GM19438 (cell line): ENCODE data around the gene ZBTB1.
A peak's percentile ranks its signal among the peaks of the same experiment; 100 is the strongest.

Source experiments
- ATAC-seq: cut with Tn5 transposase; IDR thresholded peaks from one replicate; pipeline ENCODE4 v1.9.1; 2021; ENCODE audit warnings: low read depth; ENCODE audit not compliant: unreplicated experiment

ZBTB1 gene, protein sequence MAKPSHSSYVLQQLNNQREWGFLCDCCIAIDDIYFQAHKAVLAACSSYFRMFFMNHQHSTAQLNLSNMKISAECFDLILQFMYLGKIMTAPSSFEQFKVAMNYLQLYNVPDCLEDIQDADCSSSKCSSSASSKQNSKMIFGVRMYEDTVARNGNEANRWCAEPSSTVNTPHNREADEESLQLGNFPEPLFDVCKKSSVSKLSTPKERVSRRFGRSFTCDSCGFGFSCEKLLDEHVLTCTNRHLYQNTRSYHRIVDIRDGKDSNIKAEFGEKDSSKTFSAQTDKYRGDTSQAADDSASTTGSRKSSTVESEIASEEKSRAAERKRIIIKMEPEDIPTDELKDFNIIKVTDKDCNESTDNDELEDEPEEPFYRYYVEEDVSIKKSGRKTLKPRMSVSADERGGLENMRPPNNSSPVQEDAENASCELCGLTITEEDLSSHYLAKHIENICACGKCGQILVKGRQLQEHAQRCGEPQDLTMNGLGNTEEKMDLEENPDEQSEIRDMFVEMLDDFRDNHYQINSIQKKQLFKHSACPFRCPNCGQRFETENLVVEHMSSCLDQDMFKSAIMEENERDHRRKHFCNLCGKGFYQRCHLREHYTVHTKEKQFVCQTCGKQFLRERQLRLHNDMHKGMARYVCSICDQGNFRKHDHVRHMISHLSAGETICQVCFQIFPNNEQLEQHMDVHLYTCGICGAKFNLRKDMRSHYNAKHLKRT

DNA sequence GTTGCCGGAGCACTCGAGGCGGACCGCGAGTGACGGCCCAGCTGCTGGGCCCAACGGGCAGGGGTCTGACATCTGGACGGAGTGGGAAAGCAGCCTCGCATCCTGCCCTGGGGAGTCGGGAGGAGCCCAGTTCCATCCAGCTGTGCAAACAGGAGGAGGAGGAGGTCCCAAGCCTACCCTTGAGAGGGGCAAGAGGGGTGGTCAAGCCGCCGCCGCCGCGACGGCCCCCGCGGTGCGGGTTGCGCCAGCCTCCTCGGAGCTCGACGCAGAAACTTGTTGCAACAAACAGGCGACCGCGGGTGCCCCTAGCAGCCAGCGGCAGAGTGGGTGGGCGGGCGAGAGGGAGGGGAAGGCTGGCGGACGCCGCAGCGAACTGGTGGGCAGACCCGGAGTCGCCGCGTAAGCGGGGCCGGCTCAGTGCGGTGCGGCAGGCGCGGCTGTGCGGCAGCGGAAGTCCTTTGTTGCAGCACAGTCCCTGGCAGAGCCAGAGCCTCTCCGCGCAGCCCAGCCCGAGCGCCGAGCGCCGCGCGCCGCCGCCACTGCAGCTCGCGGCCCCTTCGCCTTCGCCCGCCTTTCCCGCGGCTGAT lies at the start of gene ZBTB1:
Gene ZBTB1 (plus strand): TSS at position 461 of the 587 bp plus-strand sequence. CDS start 16,735 bp downstream, outside the sequence.
- peak; percentile 18 for ATAC-seq

DNA sequence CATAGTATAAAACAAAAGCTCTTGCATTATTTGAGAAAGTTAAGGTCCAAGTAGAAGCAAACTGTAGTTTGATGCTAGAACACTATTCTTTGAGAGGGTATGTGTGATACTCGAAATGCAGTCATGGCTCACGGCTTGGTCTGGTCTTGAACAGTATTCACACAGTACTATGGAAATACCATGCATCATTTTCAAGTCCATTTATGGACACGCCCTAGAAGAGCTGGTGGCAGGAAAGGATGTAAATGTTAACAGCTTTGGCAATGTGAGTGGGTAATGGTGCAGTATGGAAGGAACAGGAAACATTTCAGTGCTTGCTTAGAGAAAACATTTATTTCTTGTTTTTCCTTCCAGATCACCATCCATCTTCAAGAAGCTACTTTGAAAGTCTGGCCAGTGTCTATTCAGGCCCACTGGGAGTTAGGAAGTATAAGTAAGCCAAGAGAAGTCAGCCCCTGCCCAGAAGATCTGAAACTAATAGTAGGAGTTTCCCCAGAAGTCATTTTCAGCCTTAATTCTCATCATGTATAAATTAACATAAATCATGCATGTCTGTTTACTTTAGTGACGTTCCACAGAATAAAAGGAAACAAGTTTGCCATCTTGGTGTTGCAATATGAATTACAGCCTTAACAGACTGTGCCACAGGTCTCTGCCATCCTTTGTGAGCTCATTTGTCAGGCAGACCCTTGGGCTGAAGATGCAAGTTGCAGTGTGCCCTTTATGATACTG lies 45.0 kb upstream of the ZBTB1 start:
- no peak for ATAC-seq

DNA sequence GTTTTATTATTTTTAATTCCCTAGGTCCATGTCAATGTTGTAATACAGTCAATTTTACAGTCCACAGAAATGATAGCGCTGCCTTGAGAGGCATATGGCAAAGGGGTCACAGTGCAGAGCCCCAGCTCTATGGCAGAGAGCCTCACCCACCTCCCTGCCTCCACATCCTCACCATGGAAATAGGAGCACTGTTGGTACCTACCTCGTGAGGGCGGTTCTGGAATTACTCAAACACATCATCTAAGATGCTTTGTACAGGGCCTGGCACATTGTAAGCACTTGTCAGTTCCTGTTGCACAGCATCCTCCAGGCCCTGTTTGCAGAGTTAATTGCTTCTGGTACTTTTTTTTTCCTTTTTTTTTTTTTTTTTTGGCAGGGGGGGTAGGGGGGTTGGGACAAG lies 43.3 kb upstream of the ZBTB1 start:
- ATAC-seq: no peak

DNA sequence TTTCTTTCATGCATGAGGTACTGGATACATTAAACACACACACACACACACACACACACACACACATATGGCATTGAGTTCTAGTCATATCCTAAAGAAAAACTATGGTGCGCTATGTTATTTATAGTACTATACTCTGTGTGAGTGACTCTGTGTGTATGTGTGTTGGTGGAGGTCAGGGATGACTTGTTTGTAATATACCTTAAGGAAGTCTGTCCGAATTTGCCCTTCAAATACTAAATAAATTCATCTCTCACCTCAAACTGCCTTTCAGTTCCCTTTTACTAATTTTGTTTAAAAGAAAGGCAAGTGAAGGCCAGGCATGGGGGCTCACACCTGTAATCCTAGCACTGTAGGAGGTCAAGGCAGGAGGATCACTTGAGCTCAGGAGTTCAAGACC lies 41.4 kb upstream of the ZBTB1 start:
- ATAC-seq: no peak

DNA sequence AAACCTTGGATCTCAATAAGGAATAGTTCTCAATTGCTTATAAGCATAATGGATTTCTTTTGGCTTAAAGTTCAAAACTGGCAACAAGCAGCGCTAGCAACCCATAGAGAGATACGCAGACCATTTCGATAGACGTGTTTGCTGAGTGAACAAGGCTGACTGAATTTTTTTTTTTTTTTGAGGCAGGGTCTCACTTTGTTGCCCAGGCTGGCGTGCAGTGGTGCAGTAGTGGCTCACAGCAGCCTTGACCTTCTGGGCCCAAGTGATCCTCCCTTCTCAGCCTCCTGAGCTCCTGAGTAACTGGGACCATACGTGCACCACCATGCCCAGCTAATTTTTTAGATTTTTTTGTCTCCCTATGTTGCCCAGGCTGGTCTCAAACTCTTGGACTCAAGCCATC lies 40.7 kb upstream of the ZBTB1 start:
- ATAC-seq: no peak

DNA sequence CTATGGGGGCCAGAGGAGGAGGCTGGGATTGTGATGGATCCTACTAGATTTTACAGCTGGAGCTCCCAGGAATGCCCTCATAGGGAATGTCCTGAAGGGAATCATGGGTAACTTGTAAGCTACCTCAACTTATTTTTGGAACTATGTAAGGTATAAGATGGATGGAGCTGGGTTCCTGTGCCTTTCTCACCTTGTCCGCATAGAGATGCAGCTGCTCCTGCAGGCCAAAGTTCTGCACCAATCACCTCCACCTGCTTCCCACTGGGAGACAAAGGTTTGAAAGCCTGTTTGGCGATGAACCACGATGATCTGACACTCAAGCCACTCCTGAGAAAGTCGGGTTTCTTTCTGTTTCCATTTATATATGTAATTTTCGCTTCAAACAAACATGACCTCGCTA lies 39.9 kb upstream of the ZBTB1 start:
- no peak for ATAC-seq

DNA sequence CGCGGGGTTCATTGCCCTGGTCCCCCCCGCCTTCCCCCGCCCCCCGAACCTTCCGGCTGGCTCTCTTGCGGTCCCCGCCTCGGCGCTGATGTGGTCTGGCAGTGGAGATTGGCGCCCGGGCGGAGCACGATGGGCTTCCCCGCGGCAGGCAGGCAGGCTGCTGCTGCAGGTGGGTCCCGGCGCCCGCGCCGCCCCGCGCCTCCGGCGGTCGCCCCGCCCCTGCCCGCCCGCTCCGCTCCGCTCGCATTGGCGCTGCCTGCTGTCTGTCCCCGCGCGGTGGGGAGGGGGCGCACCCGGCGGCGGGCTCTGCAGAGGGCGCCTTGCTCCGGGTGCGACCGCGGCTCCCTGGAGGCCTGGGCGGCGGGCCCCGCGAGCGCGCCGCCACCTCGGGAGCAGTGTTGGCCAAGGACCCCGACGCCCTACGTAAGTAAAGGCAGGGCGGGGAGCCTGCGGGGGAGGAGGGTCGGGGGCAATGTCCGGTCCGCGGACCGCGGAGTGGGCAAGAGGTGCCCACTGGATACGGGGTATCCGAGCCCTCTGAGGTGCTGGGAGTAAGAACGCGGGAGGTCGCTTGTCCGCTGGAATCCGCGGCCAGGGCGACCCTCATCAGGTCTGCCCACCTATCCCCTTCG lies 39.3 kb upstream of the ZBTB1 start, which contains the start of gene AKAP5:
Gene AKAP5 (plus strand): TSS at position 309 of the 632 bp plus-strand sequence. CDS start 2,896 bp downstream, outside the sequence.
- peak; percentile 57 for ATAC-seq

DNA sequence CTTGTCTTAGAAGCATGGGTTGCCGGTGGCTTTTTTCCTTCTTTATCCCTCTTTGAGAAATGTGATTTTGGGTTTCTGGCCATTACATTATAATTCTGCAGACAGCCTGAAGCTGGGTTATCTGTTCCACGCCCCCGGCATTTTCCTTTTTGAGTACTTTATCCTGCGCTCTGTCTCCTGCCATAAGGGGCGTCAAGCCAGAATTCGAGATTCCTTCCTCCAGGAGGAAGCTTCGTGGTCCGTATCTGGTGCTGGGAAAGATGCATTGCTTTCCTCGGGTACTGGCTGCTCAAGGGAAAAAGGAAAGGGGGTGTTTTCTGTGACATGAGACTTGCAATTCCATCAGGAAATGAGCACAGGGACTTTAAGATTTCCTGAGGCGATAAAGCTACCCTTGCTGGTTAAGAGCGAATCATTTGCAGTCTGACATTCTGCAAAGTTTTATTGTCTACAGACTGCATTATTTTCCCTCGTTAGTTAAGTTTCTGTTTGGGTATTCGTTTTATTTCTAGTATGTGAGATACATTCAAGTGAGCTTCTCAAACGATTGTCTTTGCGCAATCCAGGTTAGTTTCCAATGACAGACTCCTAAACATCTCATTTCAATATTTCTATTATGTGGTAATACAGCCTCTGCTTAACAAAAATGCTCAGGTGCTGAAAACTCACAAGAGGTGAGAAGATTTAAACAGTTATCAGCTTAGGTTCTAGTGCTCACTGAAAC lies 38.6 kb upstream of the ZBTB1 start:
- ATAC-seq: peak; percentile 9

DNA sequence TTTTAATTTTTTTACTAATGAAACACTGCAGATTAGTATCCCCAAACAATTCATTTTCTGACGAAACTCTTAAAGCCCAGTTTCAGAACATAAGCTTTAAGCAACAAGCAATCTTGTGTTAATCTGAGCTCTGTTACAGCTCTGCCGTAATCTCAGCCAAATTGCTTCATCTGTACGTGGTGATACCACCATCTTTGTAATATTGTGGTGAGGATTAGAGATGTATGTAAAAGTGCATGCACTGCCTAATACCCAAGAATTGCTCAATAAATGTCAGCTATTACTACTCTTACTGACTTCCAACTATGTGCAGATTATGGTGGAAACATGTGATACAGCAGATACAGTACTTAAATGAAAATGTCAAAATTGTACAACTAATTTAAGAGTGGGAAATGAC lies 37.5 kb upstream of the ZBTB1 start:
- no peak for ATAC-seq

DNA sequence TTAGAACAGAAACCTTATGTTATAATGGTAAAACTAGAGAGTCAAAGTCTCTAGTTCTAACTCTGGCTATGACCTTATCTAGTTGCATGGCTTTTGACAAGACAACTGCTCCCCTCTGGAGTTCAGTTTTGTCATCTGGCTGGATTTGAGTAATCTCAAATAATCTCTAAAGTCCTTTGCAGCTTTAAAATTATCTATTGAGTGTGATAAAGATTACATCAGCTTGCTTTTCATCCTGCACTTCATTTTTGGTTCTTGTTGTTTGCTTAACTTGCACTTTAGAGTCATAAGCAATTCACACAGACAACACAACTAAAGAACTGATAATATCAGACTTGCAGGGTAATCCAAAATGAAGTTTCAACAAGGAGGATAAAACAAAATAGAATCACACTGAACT lies 37.0 kb upstream of the ZBTB1 start:
- ATAC-seq: no peak

DNA sequence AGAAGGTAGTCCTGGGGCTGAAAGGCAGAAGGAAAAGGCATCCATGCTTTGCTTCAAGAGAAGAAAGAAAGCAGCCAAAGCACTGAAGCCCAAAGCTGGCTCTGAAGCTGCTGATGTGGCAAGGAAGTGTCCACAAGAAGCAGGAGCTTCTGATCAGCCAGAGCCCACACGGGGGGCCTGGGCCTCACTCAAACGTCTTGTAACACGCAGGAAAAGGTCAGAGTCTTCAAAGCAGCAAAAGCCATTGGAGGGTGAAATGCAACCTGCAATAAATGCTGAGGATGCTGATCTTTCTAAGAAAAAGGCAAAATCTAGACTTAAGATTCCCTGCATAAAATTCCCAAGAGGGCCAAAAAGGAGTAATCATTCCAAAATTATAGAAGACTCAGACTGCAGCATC lies 36.1 kb upstream of the ZBTB1 start:
- no peak for ATAC-seq

DNA sequence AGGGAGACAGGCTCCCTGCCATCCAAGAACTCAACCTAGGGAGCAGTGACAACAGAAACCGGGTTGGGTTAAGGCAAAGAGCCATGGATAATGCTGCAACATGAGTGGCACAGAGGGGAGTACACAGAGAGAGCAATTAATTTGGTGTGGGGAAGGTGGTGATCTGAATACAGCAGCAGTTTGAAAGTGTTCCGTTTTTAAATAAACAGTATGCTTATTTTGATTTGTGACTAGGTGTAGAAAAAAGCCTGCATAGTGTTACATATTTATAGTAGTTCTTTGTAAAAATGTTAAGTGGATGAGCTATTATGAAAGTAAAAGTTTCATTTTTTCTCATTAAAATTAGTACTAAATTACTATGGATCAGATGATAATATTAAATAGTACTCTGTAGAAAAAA lies 30.5 kb upstream of the ZBTB1 start:
- ATAC-seq: no peak

DNA sequence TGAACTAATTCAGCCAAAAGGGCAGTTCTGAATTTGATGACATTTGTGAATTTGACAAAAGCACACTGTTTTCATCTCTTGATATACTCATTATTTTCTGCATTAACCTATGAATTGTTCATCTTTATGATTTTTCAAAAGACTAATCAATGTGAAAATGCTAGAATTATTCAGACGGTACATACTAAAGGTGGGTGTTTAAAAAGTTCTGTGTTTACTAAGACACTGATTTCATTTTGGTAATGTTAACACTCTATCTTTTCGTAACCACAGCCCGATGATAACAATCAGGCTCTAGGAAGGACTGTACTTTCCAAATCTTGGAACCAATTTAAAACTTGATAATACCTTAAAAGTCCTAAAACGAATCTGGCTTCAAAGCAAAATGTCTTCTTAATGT lies 29.9 kb upstream of the ZBTB1 start:
- no peak for ATAC-seq

DNA sequence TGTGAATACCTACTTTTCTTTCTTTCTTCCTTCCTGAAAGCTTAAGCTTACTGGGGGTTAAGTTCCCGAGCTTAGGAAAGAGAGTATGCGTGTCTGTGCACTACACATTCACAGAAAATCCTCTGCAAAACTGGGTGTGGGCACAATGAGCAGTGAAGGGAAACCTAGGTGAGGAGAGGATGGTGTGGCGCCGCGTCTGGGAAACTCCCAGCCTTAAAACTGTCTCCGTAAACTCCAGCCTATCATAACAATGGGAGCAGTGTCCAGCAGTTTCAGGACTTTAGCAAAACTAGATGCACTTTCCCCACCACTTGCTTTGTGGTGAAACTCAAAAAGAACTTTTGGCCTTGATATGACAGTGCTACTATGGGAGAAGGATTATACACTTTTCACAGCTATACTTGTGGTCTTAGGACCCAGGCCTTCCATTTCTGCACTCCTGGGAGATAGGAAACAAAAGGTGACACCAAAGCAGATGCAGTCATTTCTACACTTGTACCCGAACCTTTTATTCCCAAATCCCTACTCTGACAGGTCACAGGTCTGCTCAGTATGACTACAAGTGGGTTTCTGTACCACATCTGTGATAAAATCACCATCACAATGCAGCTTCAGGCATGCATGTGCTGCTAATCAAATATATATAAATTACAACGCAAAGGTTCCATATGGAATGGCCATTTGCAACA lies 28.8 kb upstream of the ZBTB1 start:
- ATAC-seq: no peak

DNA sequence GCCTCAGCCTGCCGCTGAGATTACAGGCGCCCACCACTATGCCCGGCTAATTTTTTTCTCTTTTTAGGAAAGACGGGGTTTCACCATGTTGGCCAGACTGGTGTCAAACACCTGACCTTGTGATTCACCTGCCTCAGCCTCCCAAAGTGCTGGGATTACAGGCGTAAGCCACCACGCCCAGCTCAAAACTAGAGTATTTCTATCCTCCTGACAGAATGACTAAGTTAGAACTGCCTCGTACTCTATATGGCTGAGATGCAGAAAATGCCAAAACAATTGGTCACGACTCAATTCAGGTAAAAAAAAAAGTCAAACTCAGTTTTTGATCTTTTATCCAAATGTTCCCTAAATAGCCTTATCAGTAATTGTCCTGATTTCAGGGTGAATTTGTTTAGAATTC lies 28.1 kb upstream of the ZBTB1 start:
- no peak for ATAC-seq

DNA sequence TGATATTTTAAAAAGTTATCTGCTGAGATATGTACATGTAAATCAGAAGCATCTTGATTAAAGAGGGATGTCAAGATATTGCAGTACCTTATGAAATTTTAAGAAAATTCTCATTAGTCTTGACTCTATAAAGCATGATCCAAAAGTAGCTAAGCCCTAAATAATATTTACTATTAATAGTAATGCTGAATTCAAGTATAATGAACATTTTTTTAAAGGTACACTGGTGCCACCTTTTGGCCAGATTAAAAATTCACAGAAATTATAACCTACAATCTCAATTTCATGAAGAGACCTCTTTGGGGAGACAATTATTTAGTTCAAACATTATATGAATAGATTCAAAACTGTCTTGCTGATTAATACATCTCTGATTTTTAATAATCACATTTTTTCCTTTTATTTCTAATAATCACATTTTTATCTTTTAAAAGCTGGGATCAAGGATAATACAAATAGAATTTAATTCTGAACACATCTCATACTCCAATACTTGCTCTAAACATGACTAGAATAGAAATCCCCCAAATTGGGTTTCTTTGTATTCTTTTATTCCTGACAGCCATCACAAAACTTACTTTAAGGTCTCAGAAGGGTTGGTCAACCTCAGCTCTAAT lies 25.8 kb upstream of the ZBTB1 start:
- ATAC-seq: no peak

DNA sequence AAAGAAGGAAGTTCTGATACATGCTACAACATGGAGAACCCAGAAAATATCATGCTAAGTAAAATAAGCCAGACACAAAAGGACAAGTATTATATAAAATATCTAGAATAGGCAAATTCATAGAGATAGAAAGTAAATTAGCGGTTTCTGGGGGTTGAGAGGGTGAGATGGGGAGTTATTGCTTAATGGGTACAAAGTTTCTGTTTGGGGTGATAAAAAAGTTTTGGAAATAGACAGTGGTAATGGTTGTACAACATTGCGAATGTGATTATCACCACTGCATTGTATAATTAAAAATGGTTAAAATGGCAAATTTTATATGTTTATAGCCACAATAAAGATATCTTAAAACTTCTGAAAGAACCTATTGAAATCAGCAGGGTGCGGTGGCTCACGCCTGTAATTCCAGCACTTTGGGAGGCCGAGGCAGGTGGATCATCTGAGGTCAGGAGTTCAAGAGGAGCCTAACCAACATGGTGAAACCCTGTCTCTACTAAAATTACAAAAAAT lies 15.9 kb upstream of the ZBTB1 start:
- no peak for ATAC-seq

DNA sequence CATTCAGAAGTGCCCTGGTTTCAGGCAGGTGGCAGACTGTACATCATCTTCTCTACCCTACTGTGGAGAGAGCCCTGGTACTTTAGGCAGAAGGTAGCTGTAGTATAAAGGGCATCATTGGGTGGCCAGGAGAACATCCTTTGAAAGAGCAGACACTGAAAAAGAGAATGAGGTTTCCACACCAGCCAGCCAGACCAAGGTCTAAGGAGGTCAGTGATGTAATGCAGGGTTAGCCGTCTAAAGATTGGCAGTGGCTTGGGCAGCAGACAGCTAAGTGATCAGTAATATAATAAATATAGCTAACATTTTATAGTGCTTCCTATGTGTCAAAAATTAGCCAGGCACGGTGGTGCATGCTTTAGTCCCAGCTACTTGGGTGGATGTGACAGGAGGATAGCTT lies 12.9 kb upstream of the ZBTB1 start:
- ATAC-seq: no peak

DNA sequence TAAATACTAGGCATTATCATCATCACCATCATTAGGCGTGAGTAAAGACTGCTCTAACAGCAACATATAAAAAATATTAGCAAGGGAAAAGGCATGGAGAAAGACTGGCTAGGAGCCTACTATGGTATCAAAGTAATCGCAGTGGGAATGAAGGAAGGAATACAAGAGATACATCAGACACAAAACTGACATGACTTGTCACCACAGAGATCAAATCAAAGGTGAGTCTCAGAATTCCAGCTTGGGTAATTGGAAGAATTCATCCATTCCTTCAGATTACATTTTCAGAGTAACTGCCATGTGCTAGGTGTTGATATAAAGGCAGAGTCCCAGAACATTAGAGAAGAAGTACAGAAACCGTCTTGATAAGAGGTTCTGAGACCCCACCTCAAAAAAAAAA lies 11.1 kb upstream of the ZBTB1 start:
- ATAC-seq: no peak
